Effector memory CD4-positive, alpha-beta T cell (primary cell): ENCODE results near the gene WWP2.

Experiments
- DNase-seq, 3 donors: peaks; one replicate each; pipeline ENCODE4 v3.0.0-alpha.2; 2020
- H3K27ac ChIP-seq: 2 replicates; pipeline ENCODE4 v1.7.0; 2013; ENCODE audit warnings: mild to moderate bottlenecking, low read length, moderate library complexity; ENCODE audit not compliant: insufficient read depth, poor library complexity, severe bottlenecking
- H3K27me3 ChIP-seq: replicated peaks from 2 replicates; pipeline ENCODE4 v1.7.0; 2013; ENCODE audit warnings: mild to moderate bottlenecking, low read length; ENCODE audit not compliant: insufficient read depth, control insufficient read depth, poor library complexity, severe bottlenecking
- H3K36me3 ChIP-seq: 2 replicates; pipeline ENCODE4 v1.7.0; 2013; ENCODE audit warnings: mild to moderate bottlenecking, low read length, moderate library complexity; ENCODE audit not compliant: control insufficient read depth, insufficient read depth
- H3K4me1 ChIP-seq: 2 replicates; pipeline ENCODE4 v1.7.0; 2013; ENCODE audit warnings: low read length, mild to moderate bottlenecking; ENCODE audit not compliant: control insufficient read depth, insufficient read depth, poor library complexity, severe bottlenecking
- H3K4me3 ChIP-seq: 2 replicates; pipeline ENCODE4 v1.7.0; 2013; ENCODE audit warnings: low read length, low read depth, mild to moderate bottlenecking; ENCODE audit not compliant: insufficient read depth, poor library complexity, severe bottlenecking
- H3K9me3 ChIP-seq: 2 replicates; pipeline ENCODE4 v1.7.0; 2013; ENCODE audit warnings: mild to moderate bottlenecking, low read length, moderate library complexity; ENCODE audit not compliant: control insufficient read depth

The WWP2 gene

GRCh38 chr16:69885722-69886121 is 123.6 kb downstream of the WWP2 start:
- DNase-seq, result no peak
- Histone ChIP-seq H3K27ac (no peak overlapping the region), H3K36me3 (peaks cover 11% of the 10 kb centered on the region), H3K4me1 (no peaks in the 10 kb centered on the region), H3K27me3 (no peaks in the 10 kb centered on the region), H3K9me3 (no peaks in the 10 kb centered on the region), H3K4me3 (no peak overlapping the region)

GRCh38 chr16:69886726-69887125 is 124.6 kb downstream of the WWP2 start:
- Histone ChIP-seq H3K27ac (no peak overlapping the region), H3K9me3 (no peaks in the 10 kb centered on the region), H3K4me1 (no peaks in the 10 kb centered on the region), H3K27me3 (no peaks in the 10 kb centered on the region), H3K4me3 (no peak overlapping the region), H3K36me3 (peaks cover 9% of the 10 kb centered on the region)
- no peak for DNase-seq

- H3K27me3 ChIP-seq, result no peaks in the 10 kb centered on the region
- H3K4me3 ChIP-seq, result no peak overlapping the region
- H3K9me3 ChIP-seq, result no peaks in the 10 kb centered on the region
- no peak overlapping the region for H3K27ac ChIP-seq
- H3K36me3 ChIP-seq, result peaks cover 9% of the 10 kb centered on the region
- H3K4me1 ChIP-seq, result no peaks in the 10 kb centered on the region
- DNase-seq, result no peak
Observed at GRCh38 chr16:69888005-69888590, 126.0 kb downstream of the WWP2 start.

- Histone ChIP-seq H3K9me3 (no peaks in the 10 kb centered on the region), H3K27me3 (no peaks in the 10 kb centered on the region), H3K4me3 (no peak overlapping the region), H3K36me3 (peaks cover 10% of the 10 kb centered on the region), H3K27ac (no peak overlapping the region), H3K4me1 (no peaks in the 10 kb centered on the region)
- no peak for DNase-seq
Observed at GRCh38 chr16:69889295-69889964, 127.3 kb downstream of the WWP2 start.

GRCh38 chr16:69890114-69890891 is 128.2 kb downstream of the WWP2 start:
- no peaks in the 10 kb centered on the region for H3K9me3 ChIP-seq
- no peak for DNase-seq
- H3K27ac ChIP-seq, result no peak overlapping the region
- H3K36me3 ChIP-seq, result peaks cover 16% of the 10 kb centered on the region
- H3K4me1 ChIP-seq, result no peaks in the 10 kb centered on the region
- H3K27me3 ChIP-seq, result no peaks in the 10 kb centered on the region
- H3K4me3 ChIP-seq, result no peak overlapping the region

- Histone ChIP-seq H3K4me1 (no peaks in the 10 kb centered on the region), H3K27ac (no peak overlapping the region)
Observed at GRCh38 chr16:69890892-69891282, 128.8 kb downstream of the WWP2 start.

GRCh38 chr16:69892378-69892777 is 130.2 kb downstream of the WWP2 start:
- DNase-seq, result no peak
- Histone ChIP-seq H3K36me3 (peaks cover 25% of the 10 kb centered on the region), H3K27ac (no peak overlapping the region), H3K27me3 (no peaks in the 10 kb centered on the region), H3K4me1 (no peaks in the 10 kb centered on the region), H3K4me3 (no peak overlapping the region), H3K9me3 (no peaks in the 10 kb centered on the region)

More at GRCh38 chr16:69890892-69891282, 128.8 kb downstream of the WWP2 start:
- Histone ChIP-seq H3K4me3 (no peak overlapping the region), H3K9me3 (no peaks in the 10 kb centered on the region), H3K36me3 (peaks cover 20% of the 10 kb centered on the region), H3K27me3 (no peaks in the 10 kb centered on the region)
- DNase-seq, result no peak

GRCh38 chr16:69893106-69893505 is 131.0 kb downstream of the WWP2 start:
- Histone ChIP-seq H3K27me3 (no peaks in the 10 kb centered on the region), H3K4me3 (no peak overlapping the region), H3K27ac (no peak overlapping the region), H3K4me1 (no peaks in the 10 kb centered on the region), H3K36me3 (peaks cover 25% of the 10 kb centered on the region), H3K9me3 (no peaks in the 10 kb centered on the region)
- no peak for DNase-seq

GRCh38 chr16:69894676-69895075 is 132.5 kb downstream of the WWP2 start:
- Histone ChIP-seq H3K27ac (no peak overlapping the region), H3K27me3 (no peaks in the 10 kb centered on the region), H3K4me1 (no peaks in the 10 kb centered on the region), H3K9me3 (no peaks in the 10 kb centered on the region), H3K36me3 (peaks cover 16% of the 10 kb centered on the region), H3K4me3 (no peak overlapping the region)
- DNase-seq, result no peak

- Histone ChIP-seq H3K36me3 (peaks cover 17% of the 10 kb centered on the region), H3K27me3 (no peaks in the 10 kb centered on the region), H3K9me3 (no peaks in the 10 kb centered on the region), H3K4me1 (no peaks in the 10 kb centered on the region), H3K27ac (no peak overlapping the region), H3K4me3 (no peak overlapping the region)
- no peak for DNase-seq
Observed at GRCh38 chr16:69903865-69904415, 141.8 kb downstream of the WWP2 start.
